EH (cell line): Measurements from ENCODE around the gene RCN2.
"Not testable (repeated sequence)": the region's sequence is repeated elsewhere in the genome, so short reads cannot be mapped to it uniquely, and the experiment has no call there.

Source experiments
- DNase-seq: peaks from one replicate; pipeline ENCODE4 v3.0.0-alpha.2; 2015; ENCODE audit warnings: low read depth

RCN2 gene

GRCh38 chr15:76932135-76932966, 802 bp downstream of the RCN2 start:
- DNase-seq = peak; percentile 32

GRCh38 chr15:76935620-76936019, 4.1 kb downstream of the RCN2 start:
- DNase-seq = no peak

GRCh38 chr15:76936671-76937070, 5.1 kb downstream of the RCN2 start:
- no peak for DNase-seq

- DNase-seq = no peak
Measured at GRCh38 chr15:76938752-76939151, 7.2 kb downstream of the RCN2 start.

GRCh38 chr15:76939715-76940114, 8.2 kb downstream of the RCN2 start:
- no peak for DNase-seq

GRCh38 chr15:76941636-76942035, 10.1 kb downstream of the RCN2 start:
- no peak for DNase-seq

- no peak for DNase-seq
Measured at GRCh38 chr15:76942331-76942730, 10.8 kb downstream of the RCN2 start.

- no peak for DNase-seq
Measured at GRCh38 chr15:76945494-76946093, 14.0 kb downstream of the RCN2 start.

GRCh38 chr15:76947454-76947853, 15.9 kb downstream of the RCN2 start:
- DNase-seq = no peak

- DNase-seq = no peak
Measured at GRCh38 chr15:76951220-76951619, 19.7 kb downstream of the RCN2 start.

- DNase-seq = no peak
Measured at GRCh38 chr15:76953913-76954312, 22.4 kb downstream of the RCN2 start.

GRCh38 chr15:76954744-76955143, 23.2 kb downstream of the RCN2 start:
- DNase-seq = peak; percentile 9

- DNase-seq = no peak
Measured at GRCh38 chr15:76961268-76962011, 29.9 kb downstream of the RCN2 start.

GRCh38 chr15:76962337-76963013, 30.9 kb downstream of the RCN2 start:
- no peak for DNase-seq

GRCh38 chr15:76963596-76963995, 32.0 kb downstream of the RCN2 start:
- DNase-seq = no peak

GRCh38 chr15:76964157-76964556, 32.6 kb downstream of the RCN2 start:
- DNase-seq = no peak

- not testable (repeated sequence) for DNase-seq
Measured at GRCh38 chr15:76966051-76966450, 34.5 kb downstream of the RCN2 start.

GRCh38 chr15:76967067-76967466, 35.5 kb downstream of the RCN2 start:
- DNase-seq = no peak

GRCh38 chr15:76968306-76968705, 36.8 kb downstream of the RCN2 start:
- peak; percentile 21 for DNase-seq

GRCh38 chr15:76972389-76973361, 41.1 kb downstream of the RCN2 start:
- DNase-seq = no peak

GRCh38 chr15:76973362-76973743, 41.8 kb downstream of the RCN2 start:
- peak; percentile 40 for DNase-seq
